ENCODE measurements around the gene DYRK3. TPM values are rescaled to one million over a fixed set of nuclear protein-coding genes. Genes with fewer than 3 reads are reported as not detected.

DYRK3 gene
- total and polyA plus RNA-seq, 10 of the 15 experiments (the other 5 are each of a cell fraction or from before 2014, with no cell fraction given): 1.6 to 12.9 (median 10.3) TPM

GRCh38 chr1:206682111-206682510, 46.8 kb downstream of the DYRK3 start (continued):
- TF ChIP-seq MYC (IDR thresholded peaks at IDR 0.05; ENCODE audit: insufficient read depth, insufficient read length, insufficient replicate concordance, low read length, severe bottlenecking): no peak
- TF ChIP-seq NFXL1 (IDR thresholded peaks at IDR 0.05; ENCODE audit: borderline replicate concordance): no peak
- TF ChIP-seq FOS (IDR thresholded peaks at IDR 0.05; ENCODE audit: borderline replicate concordance, extremely low read depth, insufficient read length): no peak
- TF ChIP-seq CTCF (IDR thresholded peaks at IDR 0.05 in 2 of 3, conservative IDR thresholded peaks at IDR 0.05 in 1 of 3; ENCODE audit: control insufficient read depth in 2 of 3, extremely low read depth in 1 of 3, insufficient read depth in 1 of 3, low read depth in 3 of 3, low read length in 3 of 3): no peak
- peak; percentile 48 for TF ChIP-seq IKZF1 (conservative IDR thresholded peaks at IDR 0.05)
- TF ChIP-seq PML (IDR thresholded peaks at IDR 0.05; ENCODE audit: low read length): no peak
- TF ChIP-seq JUND (IDR thresholded peaks at IDR 0.05; ENCODE audit: low read depth, low read length): no peak
- TF ChIP-seq WRNIP1 (IDR thresholded peaks at IDR 0.05; ENCODE audit: borderline replicate concordance, low read depth, low read length): 0 out of 2 replicates have a peak, but pooled peaks have one; percentile 74
- TF ChIP-seq NR2C1 (IDR thresholded peaks at IDR 0.05): no peak
- no peak for TF ChIP-seq PKNOX1 (IDR thresholded peaks at IDR 0.05)
- peak; percentile 27; the same call in 1 of the 2 replicates for TF ChIP-seq RELB (IDR thresholded peaks at IDR 0.05; ENCODE audit: low read depth)
- TF ChIP-seq NR2F1 (conservative IDR thresholded peaks at IDR 0.05): no peak
- peak; percentile 43; the same call in 1 of the 2 replicates for TF ChIP-seq MTA2 (IDR thresholded peaks at IDR 0.05; ENCODE audit: low read depth)
- TF ChIP-seq MEF2B (IDR thresholded peaks at IDR 0.05; ENCODE audit: partially characterized antibody, poor library complexity, severe bottlenecking): peak; percentile 66
- peak; percentile 57; the same call in 1 of the 2 replicates for TF ChIP-seq MEF2A (IDR thresholded peaks at IDR 0.05; ENCODE audit: insufficient read depth, low read depth, low read length)
- 0 out of 2 replicates have a peak, but pooled peaks have one; percentile 33 for TF ChIP-seq FOXM1 (IDR thresholded peaks at IDR 0.05; ENCODE audit: low read depth, low read length)
- TF ChIP-seq BCL11A (IDR thresholded peaks at IDR 0.05; ENCODE audit: low read depth, low read length): peak; percentile 16; the same call in 1 of the 2 replicates
- TF ChIP-seq HDGF (IDR thresholded peaks at IDR 0.05): 0 out of 2 replicates have a peak, but pooled peaks have one; percentile 27
- no peak for TF ChIP-seq ZNF24 (IDR thresholded peaks at IDR 0.05)
